HG03439 (cell line): ENCODE results near the gene ZGLP1.
"Not testable (repeated sequence)": the region's sequence is repeated elsewhere in the genome, so short reads cannot be mapped to it uniquely, and the experiment has no call there.

Experiments used
- ATAC-seq: cut with Tn5 transposase; IDR thresholded peaks from one replicate; pipeline ENCODE4 v1.9.1; 2021; ENCODE audit warnings: mild to moderate bottlenecking, moderate library complexity; ENCODE audit not compliant: unreplicated experiment

The ZGLP1 gene

DNA sequence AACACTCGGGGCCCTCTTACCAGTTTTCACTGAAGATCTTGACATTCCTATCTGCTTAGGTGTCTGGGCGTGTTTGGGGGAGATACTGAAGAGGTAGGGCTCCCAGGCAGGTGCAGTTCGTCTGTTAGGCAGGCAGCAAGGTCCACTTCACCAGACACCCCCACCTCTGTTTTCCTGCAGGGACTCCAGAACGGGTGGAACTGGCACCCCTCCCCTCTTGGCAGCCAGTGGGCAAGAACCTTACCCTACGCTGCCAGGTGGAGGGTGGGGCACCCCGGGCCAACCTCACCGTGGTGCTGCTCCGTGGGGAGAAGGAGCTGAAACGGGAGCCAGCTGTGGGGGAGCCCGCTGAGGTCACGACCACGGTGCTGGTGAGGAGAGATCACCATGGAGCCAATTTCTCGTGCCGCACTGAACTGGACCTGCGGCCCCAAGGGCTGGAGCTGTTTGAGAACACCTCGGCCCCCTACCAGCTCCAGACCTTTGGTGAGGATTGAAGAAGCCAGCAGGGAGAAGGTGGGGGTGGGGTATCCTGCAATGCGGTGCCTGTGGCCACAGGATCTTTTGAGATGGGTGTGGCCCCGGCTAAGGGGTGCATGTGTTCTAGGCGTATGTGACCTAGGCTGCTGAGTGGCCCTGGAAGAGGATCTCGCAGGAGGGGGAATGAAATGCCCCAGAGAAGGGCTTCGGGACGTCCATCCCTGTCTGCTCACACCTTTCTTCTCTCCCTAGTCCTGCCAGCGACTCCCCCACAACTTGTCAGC, 26.1 kb downstream of the ZGLP1 start:
- ATAC-seq, result no peak

DNA sequence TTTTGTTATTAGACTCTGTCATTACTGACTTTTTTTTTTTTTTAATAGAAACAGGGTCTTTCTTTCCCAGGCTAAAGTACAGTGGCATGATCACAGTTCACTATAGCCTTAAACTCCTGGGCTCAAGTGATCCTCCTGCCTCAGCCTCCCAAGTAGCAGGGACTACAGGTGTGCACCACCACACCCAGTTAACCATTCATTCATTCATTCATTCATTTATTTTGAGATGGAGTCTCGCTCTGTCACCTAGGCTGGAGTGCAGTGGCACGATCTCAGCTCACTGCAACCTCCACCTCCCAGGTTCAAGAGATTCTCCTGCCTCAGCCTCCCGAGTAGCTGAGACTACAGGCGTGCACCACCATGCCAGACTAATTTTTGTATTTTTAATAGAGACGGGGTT, 27.6 kb downstream of the ZGLP1 start:
- not testable (repeated sequence) for ATAC-seq

DNA sequence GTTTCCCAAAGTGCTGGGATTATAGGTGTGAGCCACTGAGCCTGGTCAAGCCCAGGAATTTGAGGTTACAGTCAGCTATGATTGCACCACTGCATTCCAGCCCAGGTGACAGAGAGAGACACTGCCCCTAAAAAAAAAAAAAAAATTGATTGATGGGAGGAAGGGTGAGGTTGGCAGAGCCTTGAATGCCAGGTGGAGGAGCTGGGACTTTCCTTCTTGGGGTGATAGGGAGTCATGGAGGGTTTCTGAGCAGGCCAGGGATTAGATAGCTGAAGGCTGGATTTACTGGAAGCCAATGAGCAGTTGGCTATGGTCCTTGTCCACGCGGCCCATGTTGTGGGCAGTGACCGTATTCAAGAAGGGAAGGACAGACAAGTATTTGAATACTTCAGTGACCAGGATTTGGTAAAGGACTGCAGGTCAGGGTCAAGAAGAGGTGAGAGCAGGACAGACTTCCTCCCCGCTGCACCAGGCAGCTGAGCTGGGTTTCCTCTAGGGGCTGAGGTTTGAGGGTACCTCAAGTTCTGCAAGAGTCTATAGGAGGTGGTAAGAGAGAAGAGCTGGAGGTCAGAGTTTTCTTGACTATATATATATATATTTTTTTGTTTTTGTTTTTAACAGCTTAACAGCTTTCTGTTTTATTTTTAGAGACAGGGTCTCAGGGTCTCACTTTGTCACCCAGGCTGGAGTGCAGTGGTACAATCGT, 29.7 kb downstream of the ZGLP1 start:
- ATAC-seq, result no peak

DNA sequence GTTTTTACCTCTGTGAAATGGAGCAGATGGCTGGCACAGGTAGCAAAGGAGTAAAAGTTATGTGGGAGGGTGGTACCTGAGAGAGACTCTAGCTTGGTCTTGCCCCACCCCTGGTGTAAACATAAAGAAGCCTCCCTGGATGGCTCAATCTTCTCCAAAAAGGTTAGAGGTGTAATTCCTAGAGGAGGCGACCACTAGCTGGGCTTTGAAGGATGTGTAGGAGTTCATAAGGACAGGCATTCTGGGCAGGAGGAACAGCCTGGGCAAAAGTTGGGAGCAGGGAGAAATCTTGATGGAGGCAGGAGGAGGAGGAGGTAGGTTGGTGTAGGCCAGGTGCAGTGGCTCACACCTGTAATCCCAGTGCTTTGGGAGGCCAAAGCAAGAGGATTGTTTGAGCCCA, 30.7 kb downstream of the ZGLP1 start:
- ATAC-seq, result no peak

DNA sequence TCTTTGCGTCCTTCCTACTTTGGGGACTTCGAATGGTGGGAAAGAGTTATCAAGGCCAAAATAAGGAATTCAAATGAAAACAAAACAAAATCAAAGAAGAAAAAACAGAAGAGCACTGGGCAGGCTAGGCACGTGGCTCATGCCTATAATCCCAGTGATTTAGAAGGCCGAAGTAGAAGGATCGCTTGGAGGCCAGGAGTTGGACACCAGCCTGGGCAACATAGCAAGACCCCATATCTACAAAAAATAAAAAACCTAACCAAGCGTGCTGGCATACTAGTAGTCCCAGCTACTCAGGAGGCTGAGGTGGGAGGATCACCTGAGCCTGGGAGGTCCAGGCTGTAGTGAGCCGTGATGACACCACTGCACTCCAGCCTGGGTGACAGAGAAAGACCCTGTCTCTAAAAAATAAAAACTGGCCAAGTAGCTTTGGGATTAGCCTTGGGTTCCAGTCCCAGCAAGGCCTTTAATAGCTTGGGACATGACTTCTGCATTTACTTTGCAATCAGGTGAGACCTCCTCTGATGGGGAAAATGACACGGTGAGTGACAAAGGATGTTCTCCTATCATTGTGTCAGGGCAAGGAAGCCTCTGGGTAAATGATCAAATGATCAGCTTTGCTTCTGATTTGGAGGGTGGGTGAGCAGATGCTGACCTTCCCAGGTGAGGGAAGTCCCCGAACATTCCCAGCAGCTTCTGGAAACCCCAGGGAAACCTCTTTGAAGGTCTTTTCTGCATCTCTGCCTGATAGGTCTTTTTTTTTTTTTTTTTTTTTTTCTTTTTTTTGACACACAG, 31.6 kb downstream of the ZGLP1 start:
- no peak for ATAC-seq

DNA sequence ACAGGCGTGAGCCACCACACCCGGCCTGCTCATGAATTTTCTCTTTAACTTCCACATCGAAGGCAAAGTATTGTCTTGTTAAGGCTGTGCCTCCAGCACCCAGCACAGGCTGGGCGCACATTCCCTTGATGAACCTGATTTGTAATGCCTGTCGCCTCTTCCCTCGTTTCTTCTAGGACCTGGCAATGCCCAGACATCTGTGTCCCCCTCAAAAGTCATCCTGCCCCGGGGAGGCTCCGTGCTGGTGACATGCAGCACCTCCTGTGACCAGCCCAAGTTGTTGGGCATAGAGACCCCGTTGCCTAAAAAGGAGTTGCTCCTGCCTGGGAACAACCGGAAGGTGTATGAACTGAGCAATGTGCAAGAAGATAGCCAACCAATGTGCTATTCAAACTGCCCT, 35.0 kb downstream of the ZGLP1 start:
- ATAC-seq, result no peak

DNA sequence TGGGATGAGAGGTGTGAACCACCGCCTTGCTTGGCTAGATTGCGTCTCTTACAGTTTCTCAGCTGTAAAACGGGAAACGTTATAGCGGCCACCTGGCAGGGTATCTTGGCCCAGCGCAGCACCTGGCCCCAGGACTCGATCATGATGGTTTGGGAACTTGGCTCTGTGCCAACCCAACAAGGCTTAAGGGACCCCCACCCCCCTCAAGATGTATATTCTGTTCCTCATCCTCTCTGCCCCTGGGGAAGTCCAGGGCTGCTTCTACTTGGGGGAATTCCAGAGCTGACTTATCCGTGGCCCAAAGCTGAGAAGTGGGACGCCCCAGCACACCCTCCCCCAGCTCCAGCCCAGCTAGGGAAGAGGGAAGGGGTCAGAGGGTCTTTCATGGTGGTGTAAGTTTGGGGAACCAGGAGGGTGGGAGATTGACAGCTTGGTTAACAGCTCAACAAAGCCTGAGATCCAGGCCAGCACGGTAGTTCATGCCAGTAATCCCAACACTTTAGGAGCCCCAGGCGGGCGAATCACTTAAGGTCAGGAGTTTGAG, 38.0 kb downstream of the ZGLP1 start:
- no peak for ATAC-seq

DNA sequence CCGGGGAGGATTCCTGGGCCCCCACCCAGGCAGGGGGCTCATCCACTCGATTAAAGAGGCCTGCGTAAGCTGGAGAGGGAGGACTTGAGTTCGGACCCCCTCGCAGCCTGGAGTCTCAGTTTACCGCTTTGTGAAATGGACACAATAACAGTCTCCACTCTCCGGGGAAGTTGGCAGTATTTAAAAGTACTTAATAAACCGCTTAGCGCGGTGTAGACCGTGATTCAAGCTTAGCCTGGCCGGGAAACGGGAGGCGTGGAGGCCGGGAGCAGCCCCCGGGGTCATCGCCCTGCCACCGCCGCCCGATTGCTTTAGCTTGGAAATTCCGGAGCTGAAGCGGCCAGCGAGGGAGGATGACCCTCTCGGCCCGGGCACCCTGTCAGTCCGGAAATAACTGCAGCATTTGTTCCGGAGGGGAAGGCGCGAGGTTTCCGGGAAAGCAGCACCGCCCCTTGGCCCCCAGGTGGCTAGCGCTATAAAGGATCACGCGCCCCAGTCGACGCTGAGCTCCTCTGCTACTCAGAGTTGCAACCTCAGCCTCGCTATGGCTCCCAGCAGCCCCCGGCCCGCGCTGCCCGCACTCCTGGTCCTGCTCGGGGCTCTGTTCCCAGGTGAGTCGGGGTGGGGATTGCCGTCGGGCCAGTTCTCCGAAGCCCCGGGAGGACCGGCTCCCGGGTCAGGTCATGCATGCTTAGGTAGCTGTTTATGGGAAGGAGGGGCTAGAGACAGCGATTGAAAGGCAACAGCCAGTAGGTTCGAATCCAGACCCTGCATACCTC, 38.8 kb downstream of the ZGLP1 start, which contains the start of gene ICAM1:
TSS of gene ICAM1 (plus strand) at position 505 of the 779 bp plus-strand sequence. CDS start at position 545, 40 bp downstream.
- ATAC-seq, result peak; percentile 49

DNA sequence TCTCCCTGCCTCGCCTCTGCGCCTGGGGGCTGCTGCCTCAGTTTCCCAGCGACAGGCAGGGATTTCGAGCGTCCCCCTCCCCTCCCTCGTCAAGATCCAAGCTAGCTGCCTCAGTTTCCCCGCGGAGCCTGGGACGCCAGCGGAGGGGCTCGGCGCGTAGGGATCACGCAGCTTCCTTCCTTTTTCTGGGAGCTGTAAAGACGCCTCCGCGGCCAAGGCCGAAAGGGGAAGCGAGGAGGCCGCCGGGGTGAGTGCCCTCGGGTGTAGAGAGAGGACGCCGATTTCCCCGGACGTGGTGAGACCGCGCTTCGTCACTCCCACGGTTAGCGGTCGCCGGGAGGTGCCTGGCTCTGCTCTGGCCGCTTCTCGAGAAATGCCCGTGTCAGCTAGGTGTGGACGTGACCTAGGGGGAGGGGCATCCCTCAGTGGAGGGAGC, 39.4 kb downstream of the ZGLP1 start:
- ATAC-seq, result peak; percentile 41

DNA sequence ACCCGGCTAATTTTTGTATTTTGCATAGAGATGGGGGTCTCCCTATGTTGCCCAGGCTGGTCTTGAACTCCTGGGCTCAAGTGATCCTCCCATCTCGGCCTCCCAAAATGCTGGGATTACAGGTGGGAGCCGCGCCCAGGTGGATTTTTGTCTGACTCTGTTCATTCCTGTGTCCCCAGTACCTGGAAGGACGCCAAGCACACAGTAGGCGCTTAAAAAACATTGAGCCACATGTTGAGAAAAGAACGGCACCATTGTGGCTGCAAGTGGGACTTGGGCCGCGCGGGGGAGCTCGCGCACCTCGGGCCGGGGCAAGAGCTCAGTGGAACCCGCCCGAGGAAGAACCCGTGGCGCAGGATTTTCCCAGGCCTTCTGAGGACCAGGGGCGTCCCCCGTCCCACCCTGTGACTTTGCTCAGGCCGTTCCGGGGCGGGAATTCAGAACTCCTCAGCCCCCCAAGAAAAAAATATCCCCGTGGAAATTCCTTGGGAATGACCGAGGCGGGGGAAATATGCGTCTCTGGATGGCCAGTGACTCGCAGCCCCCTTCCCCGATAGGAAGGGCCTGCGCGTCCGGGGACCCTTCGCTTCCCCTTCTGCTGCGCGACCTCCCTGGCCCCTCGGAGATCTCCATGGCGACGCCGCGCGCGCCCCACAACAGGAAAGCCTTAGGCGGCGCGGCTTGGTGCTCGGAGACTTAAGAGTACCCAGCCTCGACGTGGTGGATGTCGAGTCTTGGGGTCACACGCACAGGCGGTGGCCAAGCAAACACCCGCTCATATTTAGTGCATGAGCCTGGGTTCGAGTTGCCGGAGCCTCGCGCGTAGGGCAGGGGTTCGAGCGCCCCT, 40.1 kb downstream of the ZGLP1 start:
- ATAC-seq, result no peak

DNA sequence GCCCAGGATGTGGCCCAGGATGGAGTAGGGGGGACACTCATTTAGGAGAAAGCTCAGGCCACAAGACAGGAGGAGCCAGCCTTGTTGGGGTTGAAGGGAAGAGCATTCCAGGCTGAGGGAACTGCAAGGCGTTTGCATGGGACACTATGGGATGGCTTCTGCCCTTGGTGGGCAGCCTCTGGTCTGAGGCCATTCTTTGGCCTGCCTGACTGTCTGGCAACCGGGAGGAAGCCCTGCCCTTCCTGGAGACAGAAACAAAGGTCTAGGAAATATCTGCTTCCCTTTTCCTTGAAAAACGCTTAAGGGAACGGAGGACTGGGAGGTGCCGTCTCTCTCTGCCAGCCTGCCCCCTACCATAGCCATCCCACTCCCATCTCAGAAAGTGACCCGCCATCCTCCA, 41.5 kb downstream of the ZGLP1 start:
- no peak for ATAC-seq

DNA sequence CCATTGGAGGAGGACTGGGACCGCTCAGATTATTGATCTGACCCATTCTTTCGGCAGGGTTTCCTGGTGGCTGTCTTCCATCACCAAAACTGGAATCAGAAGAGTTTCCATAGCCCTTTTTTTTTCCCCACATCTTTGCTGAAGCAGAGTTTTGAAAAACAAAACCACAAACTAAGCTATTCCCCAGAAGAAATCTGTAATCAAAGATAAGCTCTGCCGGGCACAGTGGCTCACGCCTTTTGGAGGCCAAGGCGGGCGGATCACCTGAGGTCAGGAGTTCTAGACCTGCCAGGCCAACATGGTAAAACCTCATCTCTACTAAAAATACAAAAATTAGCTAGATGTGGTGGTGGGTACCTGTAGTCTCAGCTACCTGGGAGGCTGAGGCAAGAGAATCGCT, 42.9 kb downstream of the ZGLP1 start:
- ATAC-seq, result no peak

DNA sequence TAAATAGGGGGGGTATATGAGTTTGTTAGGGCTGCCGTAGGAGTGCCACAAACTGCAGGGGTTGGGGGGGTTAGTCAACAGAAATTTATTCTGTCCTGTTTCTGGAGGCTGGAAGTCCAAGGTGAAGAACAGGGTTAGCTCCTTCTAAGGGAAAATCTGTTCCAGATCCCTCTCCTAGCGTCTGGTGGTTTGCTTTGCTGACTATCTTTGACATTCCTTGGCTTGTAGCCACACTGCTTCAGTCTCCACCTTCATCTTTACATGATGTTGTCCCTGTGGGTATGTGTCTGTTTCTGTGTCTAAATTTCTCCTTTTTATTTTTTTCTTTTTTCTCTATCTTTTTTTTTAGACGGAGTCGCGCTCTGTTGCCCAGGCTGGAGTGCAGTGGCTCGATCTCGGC, 46.8 kb downstream of the ZGLP1 start:
- no peak for ATAC-seq

DNA sequence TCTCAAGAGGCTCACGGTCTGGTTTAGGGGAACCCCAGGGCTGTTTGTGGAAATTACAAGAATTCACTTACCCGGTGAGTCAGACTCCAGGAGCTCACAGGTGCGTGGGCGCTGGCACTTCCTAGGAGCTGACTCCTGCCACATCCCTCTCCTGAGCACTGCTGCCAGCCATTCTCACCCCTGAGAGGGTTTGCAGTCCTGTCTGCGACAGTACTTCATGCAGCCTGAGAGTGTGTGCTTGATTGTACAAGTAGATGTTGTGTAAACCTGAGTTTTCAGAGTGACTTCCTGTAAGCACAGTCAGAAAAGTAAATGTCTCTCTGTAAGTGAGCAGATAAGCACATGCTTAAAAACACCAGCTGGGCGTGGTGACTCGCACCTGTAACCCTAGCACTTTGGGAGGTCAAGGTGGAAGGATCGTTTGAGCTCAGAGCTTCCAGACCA, 49.5 kb downstream of the ZGLP1 start:
- no peak for ATAC-seq

DNA sequence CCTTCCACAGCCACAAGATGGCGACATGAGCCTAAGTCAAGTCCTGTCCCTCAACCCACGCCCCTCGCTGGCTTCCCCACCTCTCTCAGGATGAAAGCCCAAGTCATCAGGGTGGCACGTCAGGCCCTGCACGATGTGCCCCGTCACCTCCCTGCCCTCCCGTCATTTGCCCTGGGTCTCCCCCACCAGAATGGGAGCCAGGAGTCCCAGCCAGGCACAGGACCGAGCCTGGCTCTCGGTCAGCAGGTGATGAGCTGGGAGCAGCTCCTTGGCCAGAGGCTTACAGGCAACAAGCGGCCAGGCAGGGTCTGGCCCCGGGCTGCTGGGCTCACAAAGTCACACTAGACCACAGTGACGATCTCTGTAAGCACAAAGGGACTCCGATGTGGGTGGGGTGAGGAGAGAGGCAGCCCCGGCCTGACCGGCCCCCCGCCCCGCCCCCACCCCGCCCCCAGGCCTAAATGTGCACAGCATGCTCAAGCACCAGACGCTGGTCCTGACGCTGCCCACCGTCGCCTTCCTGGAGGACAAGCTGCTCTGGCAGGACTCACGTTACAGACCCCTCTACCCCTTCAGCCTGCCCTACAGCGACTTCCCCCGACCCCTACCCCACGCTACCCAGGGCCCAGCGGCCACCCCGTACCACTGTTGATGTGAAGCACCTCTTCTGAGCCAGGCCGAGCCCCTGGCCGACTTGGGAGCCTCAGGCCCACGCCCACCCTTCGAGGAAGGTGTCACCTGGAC, 50.3 kb downstream of the ZGLP1 start:
- no peak for ATAC-seq

DNA sequence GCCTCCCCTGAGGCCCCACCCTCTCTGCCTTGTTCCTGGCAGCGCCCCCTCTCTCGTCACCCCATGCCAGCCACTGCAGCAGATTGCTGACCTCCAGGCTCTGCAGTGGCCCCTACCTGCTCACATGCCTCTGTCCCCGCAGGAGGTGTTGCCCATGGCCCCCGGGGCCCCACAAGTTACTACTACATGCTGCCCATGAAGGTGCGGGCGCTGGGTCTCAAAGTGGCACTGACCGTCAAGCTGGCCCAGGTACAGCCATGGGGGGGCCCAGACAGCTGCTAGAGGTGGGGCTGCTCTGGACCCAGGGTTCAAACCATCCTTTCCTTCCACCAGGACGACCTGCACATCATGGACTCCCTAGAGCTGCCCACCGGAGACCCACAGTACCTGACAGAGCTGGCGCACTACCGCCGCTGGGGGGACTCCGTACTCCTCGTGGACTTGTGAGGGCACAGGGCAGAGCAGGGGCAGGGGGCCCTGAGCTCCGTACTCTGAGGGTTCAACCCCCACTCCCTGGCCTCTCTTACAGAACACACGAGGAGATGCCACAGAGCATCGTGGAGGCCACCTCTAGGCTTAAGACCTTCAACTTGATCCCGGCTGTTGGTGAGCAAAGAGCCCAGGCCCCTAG, 51.4 kb downstream of the ZGLP1 start:
- ATAC-seq, result no peak

DNA sequence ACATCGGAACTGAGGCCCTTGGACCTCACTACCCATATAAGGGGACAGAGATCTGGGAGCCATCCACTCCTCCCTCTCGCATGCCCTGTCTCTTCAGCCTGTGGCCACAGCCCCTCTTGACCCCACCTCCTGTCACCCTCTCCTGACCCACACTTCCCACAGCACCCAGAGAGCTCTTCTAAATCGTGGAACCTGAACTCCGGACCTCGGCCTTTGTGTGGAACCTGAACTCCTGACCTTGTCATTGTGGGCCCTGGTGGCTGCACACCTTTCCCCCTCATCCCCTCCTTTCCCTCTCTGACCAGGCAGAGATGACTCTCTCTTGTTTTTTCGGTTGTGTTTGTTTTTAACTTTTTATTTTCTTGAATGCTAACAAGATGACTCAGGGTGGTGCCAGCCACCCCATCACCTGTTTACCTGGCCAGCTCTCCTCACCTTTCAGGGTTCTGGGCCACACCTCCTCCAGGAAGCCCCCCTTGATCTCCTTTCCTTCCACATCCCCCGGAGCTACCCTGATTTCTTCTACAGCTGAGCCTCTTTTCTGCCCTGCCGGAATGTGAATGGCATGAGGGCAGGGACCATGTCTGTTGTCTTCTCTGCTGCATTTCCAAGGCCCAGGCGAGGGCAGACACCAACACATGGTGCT, 52.5 kb downstream of the ZGLP1 start:
- ATAC-seq, result no peak

DNA sequence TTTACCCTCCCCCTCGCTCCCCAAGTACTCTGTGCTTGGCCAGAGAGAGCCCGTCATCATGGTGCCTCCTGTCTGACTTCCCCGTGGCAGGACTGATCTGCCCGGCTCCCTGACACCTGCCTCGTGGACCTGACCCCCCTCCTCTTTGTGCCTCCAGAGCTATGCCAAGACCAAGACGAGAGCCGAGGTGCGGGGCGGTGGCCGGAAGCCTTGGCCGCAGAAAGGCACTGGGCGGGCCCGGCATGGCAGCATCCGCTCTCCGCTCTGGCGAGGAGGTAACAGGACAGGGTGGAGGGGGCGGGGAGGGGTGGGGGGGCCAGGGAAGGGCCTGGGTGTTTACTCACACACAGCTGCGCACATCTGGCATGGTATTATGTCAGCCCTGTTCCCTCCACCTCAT, 53.1 kb downstream of the ZGLP1 start:
- no peak for ATAC-seq
